K562 (cell line): ENCODE results near the gene KNL1. TPM values are rescaled to one million over a fixed set of nuclear protein-coding genes. Genes with fewer than 3 reads are reported as not detected.
A peak's percentile ranks its signal among the peaks of the same experiment; 100 is the strongest.

Experiments used
- ARNT ChIP-seq, 2 experiments: fragments of 450-650 bp; IDR thresholded peaks; 2 replicates each; pipeline ENCODE4 v1.6.1; 2016; ENCODE audit warnings: mild to moderate bottlenecking in 1 of 2
- BCL6 ChIP-seq: fragments of 250-450 bp; sonication (Bioruptor Pico); IDR thresholded peaks from 2 replicates; pipeline ENCODE4 v1.4.0; 2020
- DIDO1 ChIP-seq: fragments of 450-650 bp; IDR thresholded peaks from 2 replicates; pipeline ENCODE4 v1.6.1; 2016; ENCODE audit warnings: low read depth, missing biosample characterization, missing genetic modification characterization
- E2F3 ChIP-seq: fragments of 250-450 bp; sonication (Bioruptor Pico); IDR thresholded peaks from 2 replicates; pipeline ENCODE4 v1.4.0; 2020; ENCODE audit warnings: mild to moderate bottlenecking
- GTF2B ChIP-seq: IDR thresholded peaks from 2 replicates; pipeline ENCODE4 v1.6.1; 2011; ENCODE audit not compliant: insufficient read length; ENCODE audit errors: extremely low read depth
- HNRNPK ChIP-seq: fragments of 200-400 bp; formaldehyde crosslinking; IDR thresholded peaks from one replicate; pipeline ENCODE4 v1.6.1; 2018; ENCODE audit warnings: mild to moderate bottlenecking, low read depth, low read length; ENCODE audit not compliant: poor library complexity, severe bottlenecking
- MBD1 ChIP-seq: fragments of 250-450 bp; sonication (Bioruptor Pico); IDR thresholded peaks from 2 replicates; pipeline ENCODE4 v1.8.0; 2022; ENCODE audit warnings: inconsistent platforms
- MXI1 ChIP-seq: IDR thresholded peaks from 2 replicates; pipeline ENCODE4 v1.6.1; 2011; ENCODE audit warnings: low read depth, mild to moderate bottlenecking, improper control_type of control experiment, low read length
- PHF20 ChIP-seq: fragments of 450-650 bp; IDR thresholded peaks from 2 replicates; pipeline ENCODE4 v1.6.1; 2018; ENCODE audit not compliant: partially characterized antibody
- PRPF4 ChIP-seq: fragments of 200-400 bp; formaldehyde crosslinking; IDR thresholded peaks from one replicate; pipeline ENCODE4 v1.6.1; 2017; ENCODE audit warnings: low read length, low read depth, mild to moderate bottlenecking; ENCODE audit not compliant: insufficient read depth, poor library complexity, severe bottlenecking
- RBM15 ChIP-seq: fragments of 200-400 bp; formaldehyde crosslinking; IDR thresholded peaks from 2 replicates; pipeline ENCODE4 v1.6.1; 2018; ENCODE audit warnings: mild to moderate bottlenecking, low read length, moderate library complexity; ENCODE audit not compliant: insufficient read depth
- SMARCA4 ChIP-seq: fragments of 450-650 bp; IDR thresholded peaks from 2 replicates; pipeline ENCODE4 v1.6.1; 2016
- SRF ChIP-seq, 2 experiments: fragments of 250-450, 450-650 bp in 1 of 2; sonication (Bioruptor Pico) in 1 of 2; sonication (generic) in 1 of 2; formaldehyde crosslinking; IDR thresholded peaks; 2 replicates each; pipeline versions ENCODE4 v1.5.0 to v1.5.1; 2020 to 2022; ENCODE audit warnings: mild to moderate bottlenecking in 1 of 2, missing genetic modification reagents in 1 of 2
- XRCC4 ChIP-seq: IDR thresholded peaks from one replicate; pipeline ENCODE4 v1.6.1; 2011; ENCODE audit not compliant: insufficient read depth, insufficient read length; ENCODE audit errors: extremely low read depth
- ZNF12 ChIP-seq: sonication (generic); formaldehyde crosslinking; IDR thresholded peaks from 2 replicates; pipeline ENCODE4 v1.4.0; 2020; ENCODE audit warnings: mild to moderate bottlenecking, missing genetic modification reagents
- ZNF140 ChIP-seq: fragments of 250-450 bp; sonication (Bioruptor Pico); IDR thresholded peaks from 2 replicates; pipeline ENCODE4 v1.8.0; 2021; ENCODE audit warnings: moderate library complexity, mild to moderate bottlenecking, inconsistent platforms
- ZNF354B ChIP-seq: fragments of 250-450 bp; sonication (Bioruptor Pico); IDR thresholded peaks from 2 replicates; pipeline ENCODE4 v1.4.0; 2020
- ZZZ3 ChIP-seq: fragments of 450-650 bp; IDR thresholded peaks from 2 replicates; pipeline ENCODE4 v1.6.1; 2016; ENCODE audit warnings: antibody characterized with exemption, mild to moderate bottlenecking, moderate library complexity
- polyA plus RNA-seq, 8 experiments: library from polyadenylated mRNA; depleted of rRNA in 4 of 8; stranded (reverse) in 5 of 8; unstranded in 3 of 8; fragments of >200 nt; fragmentation: Nextera tagmentation in 2 of 8; fragmentation: Illumina TruSeq in 1 of 8; extraction: Ambion mirVana in 2 of 8; extraction: Trizol in 1 of 8; gene quantifications; 2 replicates each; pipeline versions ENCODE4 v1.2.1 to v1.2.3, GENCODE V29; 2011 to 2014; ENCODE audit warnings: inconsistent platforms in 1 of 8, missing spikeins in 1 of 8
- total RNA-seq, 7 experiments: library from RNA; depleted of rRNA in 6 of 7; stranded (reverse); fragments of >200 nt in 6 of 7; fragmentation: Illumina TruSeq in 2 of 7; extraction: Trizol in 2 of 7; gene quantifications; 2 replicates each; pipeline versions ENCODE4 v1.2.1 to v1.2.3, GENCODE V29; 2011 to 2021; ENCODE audit warnings: low replicate concordance in 1 of 7
- TF ChIP-seq, protein P1 (sequence below), 2 experiments: fragments of 250-450 bp in 1 of 2; fragments of 450-650 bp in 1 of 2; sonication (Bioruptor Pico) in 1 of 2; IDR thresholded peaks; 2 replicates each; pipeline versions ENCODE4 v1.6.1 to v1.8.0; 2016 to 2021; ENCODE audit warnings: mild to moderate bottlenecking in 2 of 2, moderate library complexity in 2 of 2, missing compliant biosample characterization in 1 of 2, missing genetic modification characterization in 1 of 2

Gene KNL1
- total and polyA plus RNA-seq, 9 of the 15 experiments (the other 6 are each of a cell fraction or from before 2014, with no cell fraction given): 14.5 to 65.4 (median 34.6) TPM

- no peak for TF ChIP-seq SRF (CRISPR knock-in tag; IDR thresholded peaks at IDR 0.05)
- no peak for TF ChIP-seq E2F3
- no peak for TF ChIP-seq RBM15
- TF ChIP-seq GTF2B: no peak
- TF ChIP-seq HNRNPK: no peak
- TF ChIP-seq ZNF354B (CRISPR knock-in tag): no peak
- no peak for TF ChIP-seq BCL6 (CRISPR knock-in tag)
- TF ChIP-seq ZNF140 (CRISPR knock-in tag): no peak
- no peak for TF ChIP-seq PRPF4
- TF ChIP-seq, protein P1, sequence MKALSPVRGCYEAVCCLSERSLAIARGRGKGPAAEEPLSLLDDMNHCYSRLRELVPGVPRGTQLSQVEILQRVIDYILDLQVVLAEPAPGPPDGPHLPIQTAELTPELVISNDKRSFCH (CRISPR knock-in tag; IDR thresholded peaks at IDR 0.05): no peak
- TF ChIP-seq, protein P1 (tag; IDR thresholded peaks at IDR 0.05): no peak
- no peak for TF ChIP-seq ZZZ3
- no peak for TF ChIP-seq MBD1 (CRISPR knock-in tag)
- peak; percentile 66 for TF ChIP-seq MXI1
- no peak for TF ChIP-seq DIDO1
- no peak for TF ChIP-seq ZNF12
- TF ChIP-seq PHF20: no peak
- TF ChIP-seq SMARCA4: peak; percentile 97
- TF ChIP-seq XRCC4: no peak
- TF ChIP-seq ARNT (IDR thresholded peaks at IDR 0.05): peak; percentile 68 to 96
Measured at GRCh38 chr15:40558952-40559742, 34.9 kb upstream of the KNL1 start (continued).
